NCI-H446 (cell line): Measurements from ENCODE around the gene ELOVL5.

Experiments used
- DNase-seq, 2 experiments: peaks; one replicate each; lab custom pipeline; 2025; lab: John Stamatoyannopoulos, UW

The ELOVL5 gene

DNA sequence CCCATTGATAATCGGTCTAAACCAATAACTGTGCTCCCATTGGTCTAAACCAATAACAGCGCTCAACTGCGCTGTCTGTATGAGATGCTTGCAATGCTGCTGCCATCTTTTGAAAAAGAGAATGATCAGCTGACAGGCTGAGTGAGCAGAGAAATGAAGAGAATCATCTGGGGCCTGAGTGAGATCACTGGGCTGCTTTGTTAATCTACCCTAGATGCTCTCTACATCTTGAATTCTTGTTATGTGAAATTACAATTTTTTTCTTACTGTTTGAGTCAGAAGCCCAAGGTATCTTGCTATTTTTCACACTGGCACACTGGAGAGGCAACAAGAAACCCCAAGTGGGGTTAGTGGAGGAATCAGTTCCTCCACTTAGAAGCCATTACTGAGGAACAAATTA, 108.6 kb downstream of the ELOVL5 start:
- DNase-seq, result no peak

DNA sequence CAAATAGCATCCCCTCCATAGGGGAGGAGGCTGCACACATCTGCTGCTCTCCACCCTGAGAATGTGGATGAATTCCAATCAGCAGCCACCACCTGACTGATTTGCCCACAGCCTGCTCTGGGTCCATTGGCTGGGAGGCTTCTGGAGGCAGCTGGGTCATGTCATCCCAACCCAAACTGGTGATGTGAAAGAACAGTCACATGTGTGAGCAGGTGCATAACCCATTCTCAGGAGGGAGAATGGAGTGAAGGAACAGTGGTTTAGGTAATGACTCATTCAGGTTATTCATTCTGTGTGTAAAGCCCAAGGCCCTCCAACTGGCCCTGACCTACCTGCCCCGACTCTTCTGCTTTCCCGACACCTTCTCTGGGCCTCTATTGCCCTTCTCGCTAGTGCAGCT, 109.2 kb downstream of the ELOVL5 start:
- no peak for DNase-seq

DNA sequence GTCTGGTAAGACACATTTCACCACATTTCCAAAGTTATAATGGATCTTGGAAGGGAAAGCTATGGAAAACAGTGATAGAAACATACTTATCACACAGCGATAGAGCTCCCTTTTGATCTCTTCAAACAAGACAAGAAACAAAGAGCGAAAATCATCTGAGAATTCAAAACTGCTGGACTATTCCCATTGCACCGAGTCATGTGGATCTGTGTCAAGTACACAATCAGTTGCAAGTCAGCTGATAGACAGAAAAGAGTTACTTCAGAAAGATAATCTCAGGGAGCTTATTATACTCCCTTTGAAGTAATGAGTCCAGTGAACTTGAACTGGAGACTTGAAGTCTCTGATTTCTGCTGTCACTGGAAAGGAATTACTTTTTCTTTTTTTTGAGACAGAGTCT, 110.4 kb downstream of the ELOVL5 start:
- DNase-seq, result no peak

DNA sequence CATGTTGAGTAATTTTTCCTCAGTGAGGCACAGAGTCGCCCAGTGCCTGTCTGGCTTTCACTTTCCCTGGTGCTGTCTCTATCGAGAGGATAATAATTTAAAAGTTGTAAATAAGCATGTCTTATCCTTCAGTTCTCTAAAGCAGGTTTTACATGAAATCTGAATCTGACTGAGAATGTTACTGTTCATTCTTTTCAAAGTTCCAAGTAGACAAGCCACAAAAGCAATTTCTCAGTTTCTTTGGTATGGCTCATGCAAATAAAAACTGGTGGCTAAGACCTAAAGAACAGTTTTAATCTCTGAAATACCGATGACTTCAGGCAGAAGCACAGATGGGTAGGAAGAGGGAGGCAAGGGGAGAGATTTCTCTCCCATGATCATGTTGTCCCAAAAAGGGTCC, 112.5 kb downstream of the ELOVL5 start:
- DNase-seq, result no peak

DNA sequence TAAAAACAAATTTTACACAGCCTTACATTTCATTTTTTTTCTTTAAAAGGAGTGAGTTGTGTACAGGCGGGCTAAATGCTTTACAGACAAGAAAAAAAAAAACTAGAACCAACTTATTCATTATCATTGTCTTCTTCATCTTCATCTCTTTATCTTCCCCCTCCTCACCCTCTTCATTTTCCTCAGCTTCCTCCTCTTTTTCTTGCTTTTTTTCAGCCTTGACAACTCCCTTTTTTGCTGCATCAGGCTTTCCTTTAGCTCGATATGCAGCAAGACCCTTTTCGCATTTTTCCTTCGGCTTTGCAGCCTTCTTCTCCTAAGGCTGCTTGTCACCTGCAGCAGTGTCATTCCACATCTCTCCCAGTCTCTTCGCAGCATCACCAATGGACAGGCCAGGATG, 113.2 kb downstream of the ELOVL5 start:
- no peak for DNase-seq

DNA sequence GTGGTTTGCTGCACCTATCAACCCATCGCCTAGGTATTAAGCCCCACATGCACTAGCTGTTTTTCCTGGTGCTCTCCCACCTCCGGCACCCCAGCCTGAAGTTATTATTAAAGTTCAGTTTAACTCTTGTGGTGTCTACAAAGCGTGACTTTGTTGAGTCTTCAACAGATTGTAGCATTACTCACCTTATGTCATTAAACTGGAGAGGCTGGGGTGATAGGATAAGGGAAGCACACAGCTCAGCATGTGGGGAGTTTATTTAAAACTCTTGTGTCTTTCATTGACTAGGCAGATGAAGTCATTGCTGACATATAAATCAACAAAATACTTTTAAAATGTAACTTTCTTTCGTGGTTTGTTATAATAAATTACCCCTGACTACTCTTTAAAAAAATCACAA, 115.4 kb downstream of the ELOVL5 start:
- no peak for DNase-seq

DNA sequence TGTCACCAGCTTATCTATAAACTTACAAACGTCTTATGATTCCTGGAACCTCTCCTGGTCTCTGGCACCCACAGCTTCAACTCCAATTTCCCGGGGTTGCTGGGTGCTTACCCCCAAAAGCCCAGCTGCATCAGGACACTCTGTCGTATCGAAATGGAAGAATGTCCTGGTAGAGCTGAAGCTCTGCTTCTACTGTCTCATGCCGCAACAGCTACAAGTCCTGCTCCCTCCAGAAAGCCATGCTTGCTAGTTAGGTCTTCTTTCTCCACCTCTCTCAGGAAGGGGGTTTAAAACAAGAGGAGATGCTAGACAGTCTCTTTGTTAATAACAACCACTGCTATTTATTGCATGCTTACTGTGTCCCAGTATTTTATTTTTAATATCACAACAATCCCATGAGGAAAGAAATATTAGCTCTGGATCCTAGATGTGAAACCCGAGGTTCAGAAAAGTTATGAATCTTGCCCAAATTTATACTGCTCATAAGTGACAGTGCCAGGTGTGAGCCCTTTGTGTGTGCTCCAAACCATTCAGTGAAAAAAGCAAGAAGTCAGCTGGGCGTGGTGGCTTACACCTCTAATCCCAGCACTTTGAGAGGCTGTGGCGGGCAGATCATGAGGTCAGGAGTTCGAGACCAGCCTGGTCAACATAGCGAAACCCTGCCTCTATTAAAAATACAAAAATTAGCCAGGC, 117.8 kb downstream of the ELOVL5 start:
- DNase-seq, result no peak

DNA sequence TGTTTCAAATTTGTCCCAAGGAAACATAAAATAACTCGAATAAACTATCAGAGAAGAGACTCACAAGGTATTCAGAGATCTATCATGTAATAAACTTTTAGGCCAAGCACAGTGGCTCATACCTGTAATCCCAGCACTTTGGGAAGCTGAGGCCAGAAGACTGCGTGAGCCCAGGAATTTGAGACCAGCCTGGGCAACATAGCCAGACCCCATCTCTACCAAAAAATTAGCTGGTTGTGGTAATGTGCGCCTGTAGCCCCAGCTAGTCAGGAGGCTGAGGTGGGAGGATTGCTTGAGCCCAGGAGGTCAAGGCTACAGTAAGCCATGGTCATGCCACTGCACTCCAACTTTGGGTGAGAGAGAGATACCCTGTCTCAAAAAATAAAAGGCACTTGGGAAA, 120.9 kb downstream of the ELOVL5 start:
- no peak for DNase-seq

DNA sequence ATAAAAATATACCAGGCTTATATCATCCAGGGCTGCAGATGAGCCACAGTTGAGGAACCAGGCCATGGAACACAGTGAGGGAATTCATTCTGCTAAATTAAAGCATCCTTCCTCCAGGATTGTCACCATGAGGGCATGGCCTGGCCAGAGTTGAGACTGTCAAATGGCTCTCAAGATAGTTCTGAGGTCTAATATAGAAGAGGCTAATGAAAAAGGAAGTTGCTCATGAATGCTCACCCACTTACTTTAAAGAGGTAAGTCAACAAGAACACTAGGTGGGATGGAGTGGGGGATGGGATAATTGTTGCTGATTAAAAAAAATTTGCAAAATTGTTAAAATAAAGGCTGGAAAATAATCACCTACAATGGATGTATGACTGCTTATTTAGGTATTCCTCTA, 128.1 kb downstream of the ELOVL5 start:
- DNase-seq, result no peak
